HuH-7.5 (cell line): ENCODE results near the gene TREX2.

Source experiments
- DNase-seq: peaks from one replicate; pipeline ENCODE4 v3.0.0; 2011; ENCODE audit warnings: low spot score

TREX2 gene

DNA sequence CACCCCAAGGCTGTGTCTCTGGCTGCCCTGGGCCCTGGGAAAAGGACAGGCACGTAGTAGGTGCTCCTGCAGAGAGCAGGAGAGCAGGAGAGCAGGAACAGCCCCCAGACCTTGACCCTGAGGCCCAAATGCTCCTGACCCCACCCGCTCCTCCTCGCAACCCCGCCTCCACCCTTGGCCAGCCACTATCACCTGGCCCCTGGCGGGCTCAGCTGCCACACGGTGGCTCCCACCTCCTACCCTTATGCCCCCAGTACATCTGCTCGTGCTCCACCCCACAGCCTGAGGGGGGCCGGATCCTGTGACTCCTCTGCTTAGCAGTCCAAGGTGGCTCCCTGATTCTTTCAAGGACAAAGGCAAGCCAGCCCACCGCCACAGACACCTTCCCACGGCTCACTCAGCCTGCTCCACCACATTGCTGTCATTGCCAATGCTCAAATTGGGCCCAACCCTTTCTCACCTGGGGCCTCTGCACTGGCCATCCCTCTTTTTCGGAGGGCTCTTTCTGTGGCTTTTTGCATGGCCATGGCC is 30.0 kb upstream of the TREX2 start:
- DNase-seq: no peak

DNA sequence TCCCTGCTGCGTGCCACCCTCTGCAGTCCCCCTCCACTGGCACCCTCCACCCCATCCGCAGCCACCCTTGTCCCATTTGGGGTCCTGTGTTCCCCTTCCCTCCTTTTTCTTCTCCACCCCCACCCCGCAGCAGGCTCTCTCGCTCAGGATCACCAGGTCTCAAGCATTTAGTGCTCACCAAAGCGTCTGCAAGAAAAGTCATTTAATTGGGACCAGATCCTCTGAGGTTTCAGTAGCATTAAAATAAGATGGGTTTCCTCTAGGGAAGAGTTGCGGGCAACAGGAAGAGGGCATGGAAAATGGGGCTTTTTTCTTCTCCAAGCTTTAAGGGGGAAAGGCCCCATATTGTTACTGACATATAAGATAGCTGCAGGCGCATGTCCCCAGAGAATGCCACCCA is 29.4 kb upstream of the TREX2 start:
- no peak for DNase-seq

DNA sequence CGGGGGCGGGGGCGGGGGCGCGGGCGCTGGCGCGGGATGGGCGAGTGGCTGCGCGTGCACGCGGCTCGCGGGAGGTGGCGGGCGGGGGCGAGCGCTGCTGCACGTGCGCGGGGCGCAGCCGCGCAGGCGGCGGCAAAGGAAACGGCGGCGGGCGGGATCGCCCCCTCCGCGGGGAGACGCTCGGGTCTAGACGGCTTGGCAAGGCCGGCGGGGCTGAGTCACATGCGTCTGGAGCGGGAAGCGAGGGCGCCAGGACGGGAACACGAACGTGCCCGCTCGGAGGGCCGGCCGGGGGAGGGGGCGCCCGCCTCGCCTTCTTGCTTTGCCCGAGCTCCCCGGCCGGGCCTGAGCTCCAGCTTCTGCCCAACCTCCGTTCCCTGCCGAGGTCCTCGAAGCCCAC is 28.9 kb upstream of the TREX2 start:
- no peak for DNase-seq

DNA sequence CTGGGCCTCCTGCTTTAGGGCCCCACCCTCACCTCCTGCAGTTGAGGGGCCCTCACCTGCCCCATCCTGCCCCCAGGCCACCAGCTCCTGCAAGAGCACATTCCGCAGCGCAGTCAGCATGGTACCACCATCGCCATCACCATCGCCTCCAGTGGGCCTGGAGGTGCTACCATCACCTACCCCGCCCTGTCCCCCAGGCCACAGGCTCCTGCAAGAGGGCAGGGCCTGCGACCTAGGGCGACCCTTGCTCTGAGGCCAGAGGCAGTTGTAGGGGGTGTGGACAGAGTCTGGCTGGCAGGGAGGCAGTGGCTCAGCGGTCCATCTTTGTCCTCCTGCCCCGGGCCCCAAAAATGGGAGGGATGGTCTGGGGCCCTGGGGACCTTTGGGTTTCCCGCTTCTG is 28.4 kb upstream of the TREX2 start:
- DNase-seq: no peak

DNA sequence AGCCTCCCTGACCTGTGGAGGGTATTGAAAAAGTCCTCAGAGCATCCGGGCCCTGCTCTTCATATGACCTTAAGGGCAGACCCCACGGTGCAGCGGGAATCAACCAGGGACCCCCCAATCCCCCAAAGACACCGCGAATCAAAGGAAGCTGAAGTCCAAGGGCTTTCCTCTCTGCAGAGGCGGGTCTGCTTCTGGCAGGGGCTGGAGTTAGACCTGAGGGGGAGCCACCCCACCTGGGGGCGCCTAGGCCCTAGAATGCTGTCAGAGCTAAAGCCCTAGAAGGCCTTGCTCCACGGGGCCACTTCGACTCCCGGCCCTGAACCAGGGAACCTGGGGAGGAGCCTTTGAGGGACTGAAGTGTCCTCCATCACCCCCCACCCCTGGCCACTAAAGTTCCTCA is 27.3 kb upstream of the TREX2 start:
- DNase-seq: no peak

DNA sequence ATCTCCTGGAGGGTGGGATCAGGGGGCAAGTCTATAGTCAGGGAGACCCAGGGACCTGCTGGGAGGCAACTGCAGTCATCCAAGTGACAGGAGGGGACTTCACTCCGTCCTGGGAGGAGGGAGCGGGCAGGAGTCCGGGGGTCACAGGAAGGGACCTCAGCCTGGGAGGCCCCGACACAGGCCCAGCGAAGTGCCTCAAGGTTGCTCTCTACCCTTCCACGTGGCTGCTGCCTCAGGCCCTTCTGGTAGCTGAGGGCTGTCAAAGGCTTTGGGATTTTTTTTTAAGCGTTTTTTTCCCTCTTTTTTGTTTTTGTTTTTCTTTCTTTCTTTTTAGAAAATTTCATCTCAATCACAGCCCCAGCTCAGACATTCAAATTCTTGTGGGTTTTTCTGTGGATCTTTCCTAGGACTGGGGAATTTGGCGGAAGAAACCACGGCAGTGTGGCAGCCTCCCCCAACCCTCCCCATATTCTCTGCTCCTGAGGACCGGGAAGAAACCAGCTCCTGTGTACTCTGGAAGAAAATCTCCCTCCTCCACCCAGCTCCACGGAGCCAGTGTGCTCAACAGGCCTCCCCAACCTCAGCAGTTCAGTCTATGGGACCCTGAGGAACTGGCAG is 25.9 kb upstream of the TREX2 start:
- DNase-seq: no peak

DNA sequence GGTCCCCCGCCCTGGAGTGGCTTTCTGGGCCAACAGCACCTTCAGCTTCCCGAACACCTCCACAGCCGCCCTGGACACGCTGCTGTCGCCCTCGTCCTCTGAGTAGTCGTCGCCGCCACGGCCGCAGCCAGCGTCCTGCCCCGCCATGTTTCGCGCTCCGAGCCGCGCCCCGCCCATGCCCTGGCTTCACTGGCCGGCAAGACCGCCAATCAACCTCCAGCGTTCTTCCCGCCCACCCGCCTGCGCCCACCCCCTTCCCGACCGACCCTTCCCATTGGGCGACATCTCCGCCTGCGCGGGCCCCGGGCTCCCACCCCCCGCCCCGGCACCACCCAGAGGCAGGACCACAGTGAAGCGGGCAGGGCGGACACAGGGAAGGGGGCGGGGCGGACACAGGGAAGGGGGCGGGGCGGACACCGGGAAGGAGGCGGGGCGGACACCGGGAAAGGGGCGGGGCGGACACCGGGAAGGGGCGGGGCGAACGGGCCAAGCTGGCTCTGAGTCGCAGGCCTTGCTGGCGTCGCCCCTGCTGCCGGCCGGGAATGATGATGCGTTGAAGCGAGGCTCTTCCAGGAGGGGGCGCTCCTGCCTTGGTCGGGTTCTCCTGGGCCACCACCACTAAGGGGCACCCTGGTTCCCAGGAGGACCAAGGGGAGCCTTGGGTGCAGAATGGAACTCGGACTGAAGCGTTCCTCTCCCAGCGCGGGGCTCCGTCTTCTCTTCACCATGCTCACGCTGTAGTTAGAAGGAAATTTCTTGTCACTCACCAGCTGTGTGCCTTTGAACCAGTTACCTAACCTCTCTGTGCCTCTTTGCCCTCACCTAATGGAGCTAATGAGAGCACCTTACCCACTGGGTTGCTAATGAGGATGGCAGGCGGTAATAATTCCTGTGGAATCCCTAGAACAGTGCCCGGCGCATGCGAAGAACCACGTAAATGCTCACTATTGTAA is 24.8 kb upstream of the TREX2 start, which contains the start of gene HAUS7:
Gene HAUS7, minus strand, starts transcription at position 166 of the 953 bp plus-strand sequence. Its CDS starts 19 bp downstream, at position 147.
- peak; percentile 90 for DNase-seq

DNA sequence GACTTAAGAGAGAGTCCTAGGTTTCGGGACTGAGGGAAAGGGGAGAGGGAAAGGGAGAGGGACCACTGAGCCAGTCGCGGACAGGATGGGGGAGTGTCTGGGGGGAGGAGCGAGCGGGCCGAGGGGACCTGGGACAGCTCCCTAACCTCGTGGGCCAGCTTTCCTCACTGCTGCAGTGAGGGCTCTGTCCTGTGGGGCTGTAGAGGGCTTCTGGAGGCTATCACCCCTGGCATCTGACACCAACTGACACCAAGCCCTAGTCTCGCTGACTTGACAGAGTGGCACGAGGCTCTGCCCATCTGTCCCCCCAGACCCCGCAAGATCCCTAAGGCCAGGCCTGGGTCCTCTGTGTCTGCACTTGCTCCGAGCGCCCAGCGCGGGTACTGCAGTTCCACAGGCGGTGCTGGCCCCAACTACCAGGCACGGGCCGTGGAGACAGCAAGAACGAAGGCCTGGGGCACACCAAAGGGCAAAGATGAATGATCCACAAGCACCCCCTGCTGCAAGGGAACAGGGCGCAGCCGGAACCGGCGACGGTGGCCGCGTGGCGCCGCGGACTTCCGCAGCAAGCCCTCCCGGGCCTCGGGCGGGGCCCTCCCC is 24.1 kb upstream of the TREX2 start:
- peak; percentile 52 for DNase-seq

DNA sequence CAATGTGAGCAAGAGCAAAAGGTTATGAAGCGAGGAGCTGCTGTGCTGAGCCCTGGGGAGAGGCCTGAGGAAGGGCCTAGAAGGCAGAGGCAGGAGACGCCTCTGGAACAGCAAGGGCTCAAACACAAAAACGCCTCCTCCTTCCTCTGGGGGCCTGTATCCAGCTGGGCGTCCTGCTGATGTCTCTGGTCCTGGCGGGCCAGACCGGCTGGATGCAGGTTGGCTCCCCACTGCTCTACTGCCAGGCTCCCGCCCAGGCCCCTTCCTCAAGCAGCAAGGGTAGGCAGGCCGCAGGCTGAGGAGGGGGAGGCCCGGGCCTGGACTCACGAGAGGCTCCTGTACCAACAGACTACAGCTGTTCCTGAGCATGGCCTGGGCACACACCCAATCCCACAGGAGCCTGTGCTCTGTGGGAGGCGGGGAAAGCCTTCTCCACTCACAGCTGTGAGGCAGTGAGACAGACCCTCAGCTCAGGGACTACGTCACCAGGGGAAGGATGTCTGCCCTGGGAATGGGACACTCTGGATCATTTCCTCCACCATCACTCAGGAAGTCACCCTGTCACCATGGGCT is 22.2 kb upstream of the TREX2 start:
- DNase-seq: no peak

DNA sequence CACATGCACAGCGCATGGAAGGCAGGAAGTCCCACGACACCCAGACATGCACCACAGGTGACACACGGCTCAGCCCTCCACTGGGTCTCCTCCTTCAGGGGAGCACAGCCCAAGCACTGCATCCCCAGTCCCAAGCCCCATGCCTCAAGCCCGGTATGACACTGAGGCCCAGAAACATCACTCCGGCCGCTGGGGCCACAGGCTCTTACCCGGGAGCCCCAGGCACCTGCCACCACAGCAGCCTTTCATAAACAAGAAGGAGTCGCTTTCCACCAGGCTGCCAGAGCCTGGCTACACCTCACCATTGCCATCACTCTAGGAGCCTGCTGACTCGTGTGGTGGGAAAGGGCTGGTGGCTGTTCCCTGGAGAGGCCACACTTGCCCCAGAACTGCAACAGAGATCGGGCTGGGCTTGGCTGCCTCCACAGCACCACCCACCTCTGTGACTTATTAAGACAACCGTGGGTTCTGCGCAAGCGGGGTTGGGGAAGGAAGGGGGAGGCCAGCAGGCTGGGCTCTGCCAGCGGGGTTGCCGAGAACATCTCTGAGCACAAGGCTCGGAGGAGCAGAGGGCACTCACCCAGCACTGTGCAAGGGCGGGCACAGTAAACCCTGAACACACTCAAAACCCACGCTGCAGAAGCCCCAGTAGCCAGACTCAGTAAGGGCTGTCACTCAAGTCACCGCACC is 20.0 kb upstream of the TREX2 start:
- DNase-seq: no peak

DNA sequence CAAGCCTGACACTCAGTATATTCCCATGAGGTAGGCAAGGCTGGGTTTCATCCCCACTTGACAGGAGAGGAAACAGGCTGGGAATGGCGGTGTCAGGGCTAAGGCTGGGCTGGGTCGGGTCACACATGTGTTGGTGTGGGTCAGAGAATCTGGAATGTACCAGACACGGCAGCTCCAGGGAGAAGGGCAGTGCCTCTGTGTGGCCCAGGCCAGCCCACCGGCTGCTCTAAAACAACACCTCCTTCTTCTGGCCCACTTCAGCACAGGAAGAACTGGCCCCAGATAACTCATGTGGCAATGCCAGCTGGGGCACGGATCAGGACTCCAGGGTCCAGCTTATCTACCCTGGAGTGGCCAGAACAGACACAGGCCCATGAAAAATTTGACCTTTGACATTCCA is 18.3 kb upstream of the TREX2 start:
- DNase-seq: no peak

DNA sequence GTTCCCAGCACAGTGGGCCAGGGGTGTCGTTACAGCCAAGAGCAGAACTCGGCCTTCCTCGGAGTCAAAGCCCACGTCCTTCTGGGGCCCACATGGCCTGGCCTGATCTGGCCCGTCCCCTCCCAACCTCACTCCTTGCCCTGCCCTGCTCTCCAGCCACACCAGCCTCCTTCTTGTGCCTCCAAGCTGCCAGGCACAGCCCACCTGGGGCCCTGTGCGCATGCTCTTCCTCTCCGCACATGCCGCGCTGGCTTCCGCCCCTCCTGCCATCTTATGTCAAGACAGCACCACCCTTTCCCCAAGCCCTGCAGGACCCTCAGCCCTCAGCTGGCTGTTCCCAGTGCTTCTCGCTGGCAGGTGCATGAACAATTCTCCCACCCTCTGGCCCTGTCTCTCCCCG is 17.7 kb upstream of the TREX2 start:
- no peak for DNase-seq

DNA sequence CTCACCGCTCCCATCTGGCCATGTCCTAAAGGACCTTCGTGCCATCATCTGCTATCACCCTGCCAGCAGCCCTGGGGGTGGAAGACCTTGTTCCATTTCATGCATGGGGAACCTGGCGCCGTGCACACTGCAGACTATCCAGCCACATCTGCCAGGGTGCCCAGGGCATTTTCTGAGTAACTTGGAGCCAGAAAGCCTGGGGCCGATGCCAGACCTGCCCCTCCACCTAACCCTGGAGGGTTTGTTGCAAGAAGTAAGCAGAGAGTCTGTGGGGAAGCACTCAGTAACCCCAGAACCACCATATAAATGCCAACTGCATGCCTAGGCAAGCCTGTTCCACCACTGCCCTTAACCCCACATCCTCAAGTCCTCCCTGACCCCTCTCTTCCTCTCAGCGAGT is 17.2 kb upstream of the TREX2 start:
- DNase-seq: no peak

DNA sequence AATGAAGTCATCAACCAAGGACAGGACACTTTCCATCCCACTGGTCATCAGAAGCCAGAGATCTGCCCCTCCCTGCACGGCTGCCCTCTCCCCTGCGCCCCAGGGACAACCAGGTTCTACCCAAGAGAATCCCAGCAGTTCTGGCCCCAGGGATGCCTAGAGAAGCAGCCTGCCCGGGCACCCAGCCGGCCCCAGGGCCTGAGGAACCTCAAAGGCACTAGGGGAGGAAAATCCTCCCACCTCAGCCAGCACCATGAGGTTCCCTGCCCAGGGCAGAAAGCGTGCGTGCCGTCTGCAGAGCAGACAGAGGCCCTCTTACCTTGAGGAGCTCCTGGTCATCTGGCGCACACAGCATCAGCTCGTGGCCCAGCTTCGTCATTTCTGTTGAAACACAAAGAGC is 16.4 kb upstream of the TREX2 start:
- DNase-seq: no peak

DNA sequence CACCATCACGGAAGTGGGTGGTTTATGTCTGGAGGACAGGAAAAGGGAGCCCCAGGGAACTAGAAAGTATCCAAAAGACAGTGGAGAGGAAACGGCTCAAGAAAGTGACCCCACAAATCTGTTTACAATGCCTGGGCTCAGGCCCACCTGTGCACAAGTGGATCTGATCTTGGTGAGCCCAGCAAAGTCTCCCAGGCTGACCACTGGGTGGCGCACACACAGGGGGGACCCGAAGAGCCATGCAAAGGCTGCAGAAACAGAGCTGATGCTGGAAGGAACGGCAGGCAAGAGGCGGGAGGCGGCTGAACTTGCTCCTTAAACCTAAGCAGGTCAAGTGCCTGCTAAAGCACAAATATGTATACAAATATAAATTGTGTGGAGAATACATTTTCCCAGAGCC is 15.0 kb upstream of the TREX2 start:
- peak; percentile 59 for DNase-seq

DNA sequence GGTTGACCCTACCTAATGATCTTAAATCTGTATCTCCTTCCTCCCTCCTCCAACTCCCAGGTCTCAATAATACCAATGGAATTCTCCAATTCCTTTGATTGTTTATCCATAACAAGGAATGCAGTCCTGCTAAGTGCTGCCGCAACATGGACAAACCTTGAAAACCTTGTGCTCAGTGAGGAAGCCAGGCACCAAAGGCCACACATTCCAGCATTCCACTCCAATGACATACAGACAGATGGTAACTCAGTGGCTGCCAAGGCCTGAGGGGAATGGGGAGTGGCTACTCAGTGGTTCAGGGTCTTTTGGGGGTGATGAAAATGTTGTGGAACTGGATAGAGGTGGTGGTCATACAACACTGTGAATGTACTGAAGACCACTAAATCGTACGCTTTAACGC is 14.1 kb upstream of the TREX2 start:
- no peak for DNase-seq

DNA sequence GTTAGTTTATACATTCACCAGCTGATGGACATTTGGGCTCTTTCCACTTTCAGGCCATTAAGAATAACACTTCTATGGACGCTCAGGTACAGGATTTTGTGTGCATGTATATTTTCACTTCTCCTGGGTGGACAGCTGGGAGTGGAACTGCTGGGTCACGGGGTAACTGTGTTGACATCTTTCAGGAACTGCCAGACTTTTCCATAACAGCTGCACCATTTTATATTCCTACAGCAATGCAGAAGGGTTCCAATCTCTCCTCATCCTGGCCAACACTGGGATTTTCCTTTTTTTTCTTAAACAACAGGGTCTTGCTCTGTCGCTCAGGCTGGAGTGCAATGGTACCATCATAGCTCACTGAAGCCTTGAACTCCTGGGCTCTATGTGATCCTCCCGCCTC is 12.6 kb upstream of the TREX2 start:
- DNase-seq: no peak

DNA sequence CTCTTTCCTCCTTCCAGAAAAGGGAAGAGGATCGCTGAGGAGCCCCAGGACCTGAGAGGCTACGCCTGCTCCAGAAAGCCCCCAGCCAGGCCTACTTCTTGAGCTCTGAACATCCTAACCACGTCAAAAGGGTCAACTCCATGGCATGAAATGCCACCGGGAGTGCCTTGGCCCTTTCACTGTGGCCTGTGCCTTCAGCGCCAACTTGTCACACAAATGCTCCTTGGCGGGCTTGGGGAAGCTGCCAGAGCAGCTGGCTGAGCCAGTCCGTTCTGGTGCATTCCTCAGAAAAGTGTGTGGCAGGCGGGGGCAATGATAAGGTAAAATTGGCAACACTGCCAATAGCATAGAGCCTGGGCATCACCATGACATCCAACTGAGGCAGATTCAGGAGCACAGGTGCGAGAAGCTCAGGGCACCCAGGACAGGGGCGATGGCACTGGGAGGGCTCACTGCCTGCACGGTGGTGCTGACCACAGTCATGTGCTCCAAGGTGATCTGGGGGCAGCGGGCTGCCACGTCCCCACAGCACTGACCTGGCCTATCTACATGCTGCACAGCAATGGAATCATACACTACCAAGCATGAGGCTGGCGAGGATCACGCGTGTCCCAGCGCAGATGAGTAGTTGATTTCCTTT is 12.1 kb upstream of the TREX2 start:
- no peak for DNase-seq

DNA sequence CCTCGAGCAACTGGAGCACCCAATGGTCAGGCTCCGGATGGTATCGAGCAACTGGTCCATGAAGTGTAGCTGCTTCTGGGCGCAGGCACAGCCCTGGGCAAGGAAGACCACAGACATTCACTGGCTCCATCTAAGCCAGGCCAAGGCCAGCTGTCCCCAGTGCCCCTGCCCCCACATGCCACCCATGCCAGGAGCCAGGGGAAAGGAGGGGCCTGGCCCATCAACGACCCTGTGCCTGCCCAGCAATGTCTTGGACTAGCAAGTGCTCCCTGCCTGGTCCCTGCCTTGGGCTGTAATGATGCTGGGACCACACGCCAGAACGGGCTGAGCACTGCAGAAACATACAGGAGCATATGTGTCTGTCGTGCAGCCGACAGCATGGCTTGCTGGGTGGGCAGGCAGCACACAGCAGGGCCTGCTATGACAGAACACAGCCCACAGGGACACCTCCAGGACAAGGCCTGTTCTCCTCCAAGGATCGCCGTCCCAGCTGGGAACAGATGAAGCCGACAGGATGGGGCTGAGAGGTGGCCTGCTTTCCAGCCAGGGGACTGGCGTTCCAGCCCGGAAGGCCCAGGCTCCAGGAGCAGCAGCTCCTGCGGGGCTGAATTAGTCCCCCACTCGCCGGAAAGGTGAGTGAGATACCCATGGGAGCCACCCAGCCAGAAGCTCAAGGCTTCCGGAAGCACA is 11.4 kb upstream of the TREX2 start:
- no peak for DNase-seq

DNA sequence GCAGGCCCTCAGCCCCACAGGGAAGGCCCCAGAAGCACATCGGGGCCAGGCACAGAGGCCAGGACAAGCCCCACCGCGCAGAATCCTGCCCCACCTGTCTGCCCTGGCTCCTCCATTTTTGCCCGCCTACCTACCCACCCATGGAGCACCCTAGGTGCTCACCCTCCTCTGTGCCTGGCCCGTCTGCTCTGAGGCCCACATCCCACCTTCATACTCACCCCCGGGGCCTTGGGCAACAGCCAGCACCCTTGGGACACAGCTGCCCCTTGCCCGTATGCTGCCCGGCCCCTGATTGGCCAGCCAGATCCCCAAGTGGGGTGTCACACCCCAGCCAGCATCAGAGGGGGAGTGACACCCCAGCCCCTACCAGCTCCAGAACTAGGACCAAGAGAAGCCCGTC is 10.8 kb upstream of the TREX2 start:
- DNase-seq: no peak

DNA sequence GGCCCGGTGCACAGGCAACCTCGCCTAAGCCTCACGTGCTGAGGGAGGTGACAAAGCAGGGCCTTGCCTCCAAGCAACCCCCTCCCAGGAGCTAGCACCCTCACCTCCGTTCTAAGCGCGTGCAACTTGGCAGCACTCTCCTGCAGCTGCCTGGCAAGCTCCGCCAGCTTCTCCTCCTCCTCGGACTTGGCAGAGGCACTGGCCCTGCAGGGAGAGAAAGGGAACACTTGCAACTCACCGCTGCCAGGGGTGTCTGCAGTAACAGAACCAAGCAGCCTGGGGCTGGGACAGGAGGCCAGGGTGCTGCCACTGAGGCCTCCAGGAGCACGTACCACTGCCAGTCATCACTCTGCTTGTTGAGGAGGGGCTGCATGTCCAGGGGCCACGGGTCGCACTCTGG is 10.3 kb upstream of the TREX2 start:
- DNase-seq: no peak
